NB4 (cell line): Measurements from ENCODE around the gene ABI1.
A peak's percentile ranks its signal among the peaks of the same experiment; 100 is the strongest.

Experiments used
- DNase-seq: peaks from one replicate; pipeline ENCODE4 v3.0.0; 2010; ENCODE audit warnings: low read depth
- H3K4me3 ChIP-seq: one replicate; pipeline ENCODE4 v1.5.1; 2011; ENCODE audit warnings: mild to moderate bottlenecking, low read depth, low read length, moderate library complexity
- MAX ChIP-seq: IDR thresholded peaks from 2 replicates; pipeline ENCODE4 v1.6.1; 2011; ENCODE audit warnings: low read depth, low read length
- MYC ChIP-seq: IDR thresholded peaks from 2 replicates; pipeline ENCODE4 v1.6.1; 2011; ENCODE audit warnings: low read depth, low read length
- POLR2A ChIP-seq: IDR thresholded peaks from 2 replicates; pipeline ENCODE4 v1.6.1; 2011; ENCODE audit warnings: mild to moderate bottlenecking; ENCODE audit not compliant: insufficient read length; ENCODE audit errors: extremely low read depth
- TF ChIP-seq, protein P1 (sequence below): IDR thresholded peaks from one replicate; pipeline ENCODE4 v1.5.1; 2012; ENCODE audit warnings: low read depth, low read length

ABI1 gene

GRCh38 chr10:26700884-26701630 is 159.7 kb downstream of the ABI1 start:
- H3K4me3 ChIP-seq, result no peak overlapping the region
- no peak for DNase-seq
- no peak for TF ChIP-seq MAX
- TF ChIP-seq, protein P1, sequence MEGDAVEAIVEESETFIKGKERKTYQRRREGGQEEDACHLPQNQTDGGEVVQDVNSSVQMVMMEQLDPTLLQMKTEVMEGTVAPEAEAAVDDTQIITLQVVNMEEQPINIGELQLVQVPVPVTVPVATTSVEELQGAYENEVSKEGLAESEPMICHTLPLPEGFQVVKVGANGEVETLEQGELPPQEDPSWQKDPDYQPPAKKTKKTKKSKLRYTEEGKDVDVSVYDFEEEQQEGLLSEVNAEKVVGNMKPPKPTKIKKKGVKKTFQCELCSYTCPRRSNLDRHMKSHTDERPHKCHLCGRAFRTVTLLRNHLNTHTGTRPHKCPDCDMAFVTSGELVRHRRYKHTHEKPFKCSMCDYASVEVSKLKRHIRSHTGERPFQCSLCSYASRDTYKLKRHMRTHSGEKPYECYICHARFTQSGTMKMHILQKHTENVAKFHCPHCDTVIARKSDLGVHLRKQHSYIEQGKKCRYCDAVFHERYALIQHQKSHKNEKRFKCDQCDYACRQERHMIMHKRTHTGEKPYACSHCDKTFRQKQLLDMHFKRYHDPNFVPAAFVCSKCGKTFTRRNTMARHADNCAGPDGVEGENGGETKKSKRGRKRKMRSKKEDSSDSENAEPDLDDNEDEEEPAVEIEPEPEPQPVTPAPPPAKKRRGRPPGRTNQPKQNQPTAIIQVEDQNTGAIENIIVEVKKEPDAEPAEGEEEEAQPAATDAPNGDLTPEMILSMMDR, result no peak

DNA sequence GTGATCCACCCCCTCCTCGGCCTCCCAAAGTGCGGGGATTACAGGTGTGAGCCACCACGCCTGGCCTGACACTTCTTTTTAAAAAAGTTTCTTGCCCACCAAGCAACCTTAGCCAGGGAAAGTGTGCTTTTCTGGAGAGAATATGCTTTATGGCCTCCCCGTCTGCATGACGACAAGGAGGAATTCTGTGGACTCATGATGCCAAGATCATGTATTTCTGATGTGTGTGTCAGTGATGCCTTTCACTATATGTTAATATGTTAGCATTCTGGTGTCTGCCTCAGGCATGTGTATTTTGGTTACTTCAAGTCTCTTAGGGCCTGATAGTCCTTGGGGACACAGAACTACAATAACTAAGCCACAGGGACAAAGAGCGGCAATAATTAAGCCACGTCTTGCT is 161.1 kb downstream of the ABI1 start:
- TF ChIP-seq, protein P1, result no peak
- TF ChIP-seq MAX, result no peak
- TF ChIP-seq MYC, result no peak
- TF ChIP-seq POLR2A, result no peak
- DNase-seq, result peak; percentile 12
- H3K4me3 ChIP-seq, result no peak overlapping the region

DNA sequence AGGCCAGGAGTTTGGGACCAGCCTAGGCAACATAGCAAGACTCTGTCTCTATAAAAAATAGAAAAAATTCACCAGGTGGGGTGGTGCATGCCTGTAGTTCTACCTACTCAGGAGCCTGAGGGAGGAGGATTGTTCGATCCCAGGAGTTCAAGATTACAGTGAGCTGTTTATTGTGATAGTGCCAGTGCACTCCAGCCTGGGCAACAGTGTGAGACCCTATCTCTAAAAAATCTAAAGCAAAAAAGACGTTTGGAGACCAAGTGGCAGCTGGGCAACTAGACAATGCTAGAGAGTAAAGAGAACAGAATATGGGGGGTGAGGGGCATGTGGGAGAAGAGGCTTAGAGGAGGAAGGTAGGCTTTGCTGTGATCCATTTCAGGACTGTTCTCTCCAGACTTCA is 161.8 kb downstream of the ABI1 start:
- TF ChIP-seq POLR2A, result no peak
- TF ChIP-seq, protein P1, result no peak
- no peak for TF ChIP-seq MAX
- no peak for TF ChIP-seq MYC
- DNase-seq, result no peak
- H3K4me3 ChIP-seq, result peak overlapping the region; percentile 94

DNA sequence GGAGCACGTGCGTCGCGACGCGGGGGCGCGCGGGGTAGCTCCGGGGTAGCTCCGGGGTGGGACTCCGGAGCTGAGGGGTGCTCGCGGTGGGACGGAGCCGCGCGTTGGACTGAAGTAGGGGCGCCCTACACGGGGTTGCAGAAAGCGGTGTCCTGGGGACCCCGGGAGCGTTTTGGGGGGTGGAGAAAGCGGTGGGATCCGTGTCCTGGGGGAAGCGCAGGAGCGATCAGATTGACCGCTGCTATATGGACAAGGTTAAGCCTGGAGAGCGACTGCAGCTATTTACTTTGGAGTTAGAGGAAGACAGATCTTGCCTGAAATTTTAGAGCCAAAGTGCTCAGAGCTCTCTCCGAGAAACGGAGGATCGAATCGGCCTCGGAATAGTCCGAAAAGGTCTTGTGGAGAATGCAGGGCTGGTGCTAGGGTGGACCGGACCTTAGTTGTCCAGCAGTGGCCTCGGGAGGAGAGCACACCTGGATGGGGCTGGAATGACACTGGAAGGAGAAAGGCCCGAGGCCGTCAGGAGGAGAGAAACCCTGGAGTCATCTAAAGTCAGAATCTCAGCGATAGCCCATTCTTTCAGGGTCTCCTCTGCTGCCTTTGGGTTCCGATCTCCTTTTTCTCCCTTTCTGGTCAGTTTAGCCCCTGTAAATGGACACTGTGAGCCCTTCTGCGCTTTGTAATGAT is 162.7 kb downstream of the ABI1 start:
- no peak for DNase-seq
- TF ChIP-seq MAX (no peak), MYC (no peak; the same call in 1 of the 2 replicates), POLR2A (no peak)
- TF ChIP-seq, protein P1, result no peak
- peak overlapping the region; percentile 94 for H3K4me3 ChIP-seq

GRCh38 chr10:26697163-26697921 is 163.4 kb downstream of the ABI1 start, which contains the start of gene PDSS1:
Gene PDSS1 (plus strand): TSS chr10:26697701. CDS start chr10:26697712, 11 bp downstream.
- TF ChIP-seq MAX, result peak; percentile 95
- TF ChIP-seq POLR2A, result peak; percentile 57
- TF ChIP-seq MYC, result peak; percentile 64
- TF ChIP-seq, protein P1, result no peak
- peak; percentile 78 for DNase-seq
- H3K4me3 ChIP-seq, result peak within 1 kb of the TSS; percentile 94
